LNCaP clone FGC (cell line): ENCODE results near the gene PFKFB2.

ENCODE experiments used
- DNase-seq: peaks from one replicate; pipeline ENCODE4 v3.0.0-alpha.2; 2011; ENCODE audit warnings: low read depth
- H3K4me3 ChIP-seq: 2 replicates; pipeline ENCODE4 v1.5.1; 2011; ENCODE audit warnings: mild to moderate bottlenecking, low read depth, low read length, control low read depth
- TF ChIP-seq, protein P1 (sequence below): IDR thresholded peaks from 2 replicates; pipeline ENCODE4 v1.5.1; 2012; ENCODE audit warnings: mild to moderate bottlenecking; ENCODE audit not compliant: control insufficient read depth, insufficient read depth; ENCODE audit errors: extremely low read depth

PFKFB2 gene

DNA sequence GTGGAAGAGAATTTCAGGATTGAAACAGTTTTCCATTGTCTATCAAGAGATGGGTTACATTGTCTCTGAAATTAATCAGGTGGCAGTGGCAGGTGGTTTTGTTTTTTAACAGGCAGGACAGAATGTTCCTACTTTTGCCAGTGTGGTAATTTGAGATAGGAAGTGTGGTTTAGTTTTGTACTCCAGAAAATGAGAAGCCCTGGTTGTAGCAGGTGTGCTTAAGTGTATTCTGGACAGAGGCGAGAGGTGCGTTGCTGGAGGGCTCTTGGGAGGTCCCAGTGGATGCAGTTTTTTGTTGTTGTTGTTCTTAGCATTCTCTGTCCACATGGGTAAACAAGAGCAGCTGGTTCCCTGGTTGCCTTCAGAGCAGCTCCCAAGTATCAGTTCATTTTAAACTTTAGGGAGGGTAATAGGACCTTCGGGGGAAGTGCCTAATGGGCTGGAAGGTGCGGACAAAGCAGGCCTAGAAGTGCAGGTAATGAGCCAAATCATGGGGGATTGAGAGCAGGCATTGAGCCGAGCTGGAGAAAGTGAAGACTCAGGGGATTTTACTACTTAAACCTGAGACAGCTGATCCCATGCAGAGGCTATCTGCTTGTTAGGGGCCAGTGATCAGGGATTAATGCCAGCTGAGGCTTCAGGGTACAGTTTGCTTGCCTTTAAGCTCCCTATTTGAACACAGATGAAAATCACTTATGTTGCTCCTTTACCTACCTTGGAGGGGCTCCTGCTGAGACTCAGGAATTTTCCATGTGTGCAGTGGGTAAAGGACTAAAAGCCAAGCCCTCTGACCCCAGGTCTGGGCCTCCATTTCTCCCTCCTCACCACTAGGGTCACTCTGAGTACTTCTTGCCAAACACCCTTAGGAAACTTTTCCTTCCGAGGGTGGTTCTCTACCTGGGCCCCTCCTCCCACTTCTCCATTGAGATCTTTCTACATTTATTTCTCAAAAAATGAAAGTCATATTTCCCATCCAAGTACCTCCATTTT is 6.1 kb downstream of the PFKFB2 start:
- TF ChIP-seq, protein P1, sequence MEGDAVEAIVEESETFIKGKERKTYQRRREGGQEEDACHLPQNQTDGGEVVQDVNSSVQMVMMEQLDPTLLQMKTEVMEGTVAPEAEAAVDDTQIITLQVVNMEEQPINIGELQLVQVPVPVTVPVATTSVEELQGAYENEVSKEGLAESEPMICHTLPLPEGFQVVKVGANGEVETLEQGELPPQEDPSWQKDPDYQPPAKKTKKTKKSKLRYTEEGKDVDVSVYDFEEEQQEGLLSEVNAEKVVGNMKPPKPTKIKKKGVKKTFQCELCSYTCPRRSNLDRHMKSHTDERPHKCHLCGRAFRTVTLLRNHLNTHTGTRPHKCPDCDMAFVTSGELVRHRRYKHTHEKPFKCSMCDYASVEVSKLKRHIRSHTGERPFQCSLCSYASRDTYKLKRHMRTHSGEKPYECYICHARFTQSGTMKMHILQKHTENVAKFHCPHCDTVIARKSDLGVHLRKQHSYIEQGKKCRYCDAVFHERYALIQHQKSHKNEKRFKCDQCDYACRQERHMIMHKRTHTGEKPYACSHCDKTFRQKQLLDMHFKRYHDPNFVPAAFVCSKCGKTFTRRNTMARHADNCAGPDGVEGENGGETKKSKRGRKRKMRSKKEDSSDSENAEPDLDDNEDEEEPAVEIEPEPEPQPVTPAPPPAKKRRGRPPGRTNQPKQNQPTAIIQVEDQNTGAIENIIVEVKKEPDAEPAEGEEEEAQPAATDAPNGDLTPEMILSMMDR: no peak
- H3K4me3 ChIP-seq: no peak overlapping the region
- DNase-seq: no peak

DNA sequence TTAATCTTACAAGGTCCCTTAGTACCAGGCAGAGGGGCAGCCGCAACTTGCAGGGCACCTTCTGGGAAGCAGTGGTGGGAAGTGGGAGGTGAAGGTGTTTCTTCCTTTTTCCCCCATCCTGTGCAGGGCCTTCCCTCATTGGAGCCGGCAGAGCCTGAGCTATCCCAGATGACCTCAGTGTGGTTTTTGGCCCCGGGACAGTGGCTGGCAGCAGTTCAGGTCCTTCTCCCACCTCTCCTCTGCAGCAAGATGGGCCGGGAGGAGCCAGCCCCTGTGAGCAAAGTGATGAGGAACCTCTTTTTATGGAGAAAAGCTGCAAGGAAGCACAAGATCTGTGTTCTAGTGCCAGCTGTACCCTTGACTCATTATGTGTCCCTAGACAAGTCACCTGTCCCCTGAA is 6.8 kb downstream of the PFKFB2 start:
- DNase-seq: no peak
- TF ChIP-seq, protein P1: no peak
- no peak overlapping the region for H3K4me3 ChIP-seq

DNA sequence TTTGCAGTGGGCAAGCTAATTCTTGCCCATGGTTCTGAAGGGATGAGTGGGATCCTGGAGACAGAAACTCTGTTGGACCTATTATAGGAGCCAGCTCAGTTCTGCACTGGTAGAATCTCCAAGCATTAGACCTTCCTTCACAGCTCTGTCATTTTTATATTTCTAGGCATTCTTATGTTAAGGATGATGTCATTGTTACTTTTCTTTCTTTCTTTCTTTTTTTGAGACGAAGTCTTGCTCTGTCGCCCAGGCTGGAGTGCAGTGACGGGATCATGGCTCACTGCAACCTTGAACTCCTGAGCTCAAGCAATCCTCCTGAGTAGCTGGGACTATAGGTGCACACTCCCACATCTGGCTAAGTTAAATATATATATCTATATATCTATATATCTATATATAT is 7.5 kb downstream of the PFKFB2 start:
- H3K4me3 ChIP-seq: no peak overlapping the region
- TF ChIP-seq, protein P1: no peak

DNA sequence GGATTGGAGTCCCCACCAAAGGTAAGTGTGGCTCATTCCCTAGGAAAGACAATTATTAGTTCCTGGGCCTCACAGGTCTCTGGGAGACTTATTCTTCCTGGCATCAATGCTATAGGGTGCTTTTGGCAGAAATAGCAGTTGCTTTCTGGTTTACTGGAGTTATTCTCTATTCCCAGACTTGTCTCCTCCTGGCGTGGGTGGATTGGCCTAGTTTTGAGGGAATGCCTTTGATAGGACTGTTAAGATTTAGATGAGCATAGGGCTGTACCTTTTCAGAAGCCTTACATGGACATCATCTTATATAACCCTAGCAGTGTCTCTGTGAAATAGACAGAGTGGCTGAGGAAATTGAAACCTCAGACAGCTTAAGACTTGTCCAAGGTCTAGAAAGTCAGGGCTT is 9.0 kb downstream of the PFKFB2 start:
- no peak overlapping the region for H3K4me3 ChIP-seq
- no peak for DNase-seq
- TF ChIP-seq, protein P1: no peak

More for the DNA sequence above, 7.5 kb downstream of the PFKFB2 start:
- DNase-seq: no peak

DNA sequence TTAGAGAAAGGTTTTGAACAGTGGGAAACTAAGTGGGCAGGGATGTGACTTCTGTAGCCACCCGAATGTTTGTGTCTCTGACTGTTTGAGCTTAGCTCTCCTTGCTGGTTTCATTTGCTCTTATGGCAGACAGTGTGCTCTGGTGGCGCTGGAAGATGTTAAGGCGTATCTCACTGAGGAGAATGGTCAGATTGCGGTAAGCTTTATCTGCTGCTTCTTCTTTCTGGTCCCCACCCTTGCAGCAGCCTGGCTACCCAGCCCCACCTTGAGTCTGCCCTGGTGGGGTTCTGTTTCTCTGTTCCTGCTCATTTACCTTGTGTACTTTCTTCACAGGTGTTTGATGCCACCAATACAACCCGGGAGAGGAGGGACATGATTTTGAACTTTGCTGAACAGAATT is 9.9 kb downstream of the PFKFB2 start:
- DNase-seq: no peak
- TF ChIP-seq, protein P1: no peak
- no peak overlapping the region for H3K4me3 ChIP-seq

DNA sequence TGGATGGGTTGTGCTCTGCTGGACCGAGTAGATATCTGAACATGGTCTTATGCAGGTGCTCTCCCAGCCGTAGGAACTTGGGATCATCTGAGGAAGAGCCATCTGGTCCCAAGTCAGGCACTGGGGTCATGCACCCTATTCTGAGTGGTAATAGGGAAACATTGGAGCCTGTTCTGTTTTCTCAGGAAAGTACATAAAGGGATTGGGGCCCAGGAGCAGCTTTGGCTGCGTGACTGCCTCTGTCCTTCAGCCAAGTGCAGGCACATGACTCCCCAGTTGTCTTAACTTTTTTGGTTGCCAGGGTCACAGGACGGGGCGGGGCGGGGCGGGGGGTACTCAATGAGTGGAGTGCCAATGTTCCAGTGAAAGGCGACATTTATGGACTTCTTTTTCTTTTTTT is 11.5 kb downstream of the PFKFB2 start:
- DNase-seq: no peak
- H3K4me3 ChIP-seq: no peak overlapping the region
- TF ChIP-seq, protein P1: no peak
